GM10266 (cell line): ENCODE results near the gene PPM1E.

Experiments used
- DNase-seq: peaks from one replicate; pipeline ENCODE4 v3.0.0; 2012; ENCODE audit errors: extremely low spot score
- CTCF ChIP-seq: IDR thresholded peaks from 2 replicates; pipeline ENCODE4 v1.5.1; 2012; ENCODE audit warnings: mild to moderate bottlenecking, low read depth; ENCODE audit not compliant: control insufficient read depth, insufficient read depth; ENCODE audit errors: missing control alignments

The PPM1E gene

GRCh38 chr17:58886514-58886913, 130.9 kb downstream of the PPM1E start:
- no peak for DNase-seq
- no peak for TF ChIP-seq CTCF

- DNase-seq = no peak
- TF ChIP-seq CTCF = no peak
These were observed 134.3 kb downstream of the PPM1E start for GRCh38 chr17:58889928-58890327.

- no peak for TF ChIP-seq CTCF
- DNase-seq = no peak
These were observed 143.5 kb downstream of the PPM1E start for GRCh38 chr17:58899191-58899590.

GRCh38 chr17:58902322-58902721, 146.7 kb downstream of the PPM1E start:
- DNase-seq = no peak
- TF ChIP-seq CTCF = no peak

GRCh38 chr17:58911741-58912343, 156.2 kb downstream of the PPM1E start:
- DNase-seq = no peak
- no peak for TF ChIP-seq CTCF

GRCh38 chr17:58913552-58913951, 157.9 kb downstream of the PPM1E start:
- TF ChIP-seq CTCF = no peak

GRCh38 chr17:58913971-58914769, 158.5 kb downstream of the PPM1E start:
- no peak for DNase-seq
- no peak for TF ChIP-seq CTCF

More at GRCh38 chr17:58913552-58913951, 157.9 kb downstream of the PPM1E start:
- DNase-seq = no peak
